HepG2 (cell line): Measurements from ENCODE around the gene P4HTM. TPM values are rescaled to one million over a fixed set of nuclear protein-coding genes. Genes with fewer than 3 reads are reported as not detected.

ENCODE experiments used
- ARNTL ChIP-seq: sonication (generic); formaldehyde crosslinking; IDR thresholded peaks from 2 replicates; pipeline ENCODE4 v1.4.0; 2020; ENCODE audit warnings: mild to moderate bottlenecking, missing genetic modification reagents
- GABPB1 ChIP-seq: IDR thresholded peaks from 2 replicates; pipeline ENCODE4 v1.6.1; 2016; ENCODE audit warnings: mild to moderate bottlenecking, missing genetic modification reagents, moderate library complexity, missing compliant biosample characterization
- GLI4 ChIP-seq: sonication (generic); formaldehyde crosslinking; IDR thresholded peaks from 2 replicates; pipeline ENCODE4 v1.5.1; 2020; ENCODE audit warnings: missing genetic modification reagents, mild to moderate bottlenecking, moderate library complexity, borderline replicate concordance
- GTF2F1 ChIP-seq: fragments of 150-350 bp; IDR thresholded peaks from 2 replicates; pipeline ENCODE4 v1.6.1; 2014; ENCODE audit warnings: low read length
- HMG20A ChIP-seq: IDR thresholded peaks from 2 replicates; pipeline ENCODE4 v1.6.1; 2016; ENCODE audit warnings: borderline replicate concordance
- KDM3A ChIP-seq: IDR thresholded peaks from 2 replicates; pipeline ENCODE4 v1.6.1; 2018; ENCODE audit warnings: low read depth, missing compliant biosample characterization
- MAFK ChIP-seq, 2 experiments: IDR thresholded peaks in 1 of 2; conservative IDR thresholded peaks in 1 of 2; 2 replicates each; pipeline ENCODE4 v1.6.1; 2011; ENCODE audit warnings: improper control_type of control experiment in 2 of 2, low read length in 2 of 2
- MIER2 ChIP-seq: IDR thresholded peaks from 2 replicates; pipeline ENCODE4 v1.6.1; 2016; ENCODE audit warnings: missing biosample characterization, missing genetic modification reagents
- MXD4 ChIP-seq: IDR thresholded peaks from 2 replicates; pipeline ENCODE4 v1.6.1; 2016; ENCODE audit warnings: mild to moderate bottlenecking, missing biosample characterization, missing genetic modification reagents
- MYC ChIP-seq: sonication (generic); formaldehyde crosslinking; IDR thresholded peaks from 2 replicates; pipeline ENCODE4 v1.9.0; 2021; ENCODE audit warnings: missing genetic modification reagents, borderline replicate concordance
- MYNN ChIP-seq: sonication (generic); formaldehyde crosslinking; IDR thresholded peaks from 2 replicates; pipeline ENCODE4 v1.4.0; 2020; ENCODE audit warnings: mild to moderate bottlenecking, low read depth, missing genetic modification reagents
- PHB2 ChIP-seq: fragments of 450-650 bp; IDR thresholded peaks from 2 replicates; pipeline ENCODE4 v1.6.1; 2018; ENCODE audit not compliant: partially characterized antibody
- PHF20 ChIP-seq: sonication (generic); formaldehyde crosslinking; IDR thresholded peaks from 2 replicates; pipeline ENCODE4 v1.5.0; 2020; ENCODE audit warnings: mild to moderate bottlenecking, missing genetic modification reagents
- POLR2AphosphoS5 ChIP-seq: IDR thresholded peaks from 2 replicates; pipeline ENCODE4 v1.6.1; 2012; ENCODE audit warnings: low read depth, low read length
- ZBTB42 ChIP-seq: sonication (generic); formaldehyde crosslinking; IDR thresholded peaks from 2 replicates; pipeline ENCODE4 v1.5.0; 2020; ENCODE audit warnings: mild to moderate bottlenecking, missing genetic modification reagents
- ZC3H4 ChIP-seq: sonication (generic); formaldehyde crosslinking; IDR thresholded peaks from 2 replicates; pipeline ENCODE4 v1.4.0; 2020; ENCODE audit warnings: missing genetic modification reagents, borderline replicate concordance
- ZFX ChIP-seq: sonication (generic); formaldehyde crosslinking; IDR thresholded peaks from 2 replicates; pipeline ENCODE4 v1.4.0; 2020; ENCODE audit warnings: mild to moderate bottlenecking, low read depth, missing genetic modification reagents, moderate library complexity
- ZNF329 ChIP-seq: sonication (generic); formaldehyde crosslinking; IDR thresholded peaks from 2 replicates; pipeline ENCODE4 v1.9.0; 2021; ENCODE audit warnings: low read depth, mild to moderate bottlenecking, missing genetic modification reagents
- ZNF354B ChIP-seq: sonication (generic); formaldehyde crosslinking; IDR thresholded peaks from 2 replicates; pipeline ENCODE4 v1.8.0; 2022; ENCODE audit warnings: mild to moderate bottlenecking, missing genetic modification reagents
- ZNF431 ChIP-seq: sonication (generic); formaldehyde crosslinking; IDR thresholded peaks from 2 replicates; pipeline ENCODE4 v1.9.0; 2022; ENCODE audit warnings: missing genetic modification reagents, low read depth, mild to moderate bottlenecking, borderline replicate concordance
- ZNF512 ChIP-seq: sonication (generic); formaldehyde crosslinking; IDR thresholded peaks from 2 replicates; pipeline ENCODE4 v1.4.0; 2020; ENCODE audit warnings: mild to moderate bottlenecking, missing genetic modification reagents
- ZNF607 ChIP-seq: sonication (generic); formaldehyde crosslinking; IDR thresholded peaks from 2 replicates; pipeline ENCODE4 v1.5.1; 2020; ENCODE audit warnings: missing genetic modification reagents, mild to moderate bottlenecking, borderline replicate concordance
- ZNF746 ChIP-seq: sonication (generic); formaldehyde crosslinking; IDR thresholded peaks from 2 replicates; pipeline ENCODE4 v1.8.0; 2022; ENCODE audit warnings: mild to moderate bottlenecking, missing genetic modification reagents
- ZNF776 ChIP-seq: sonication (generic); formaldehyde crosslinking; IDR thresholded peaks from 2 replicates; pipeline ENCODE4 v1.4.0; 2020; ENCODE audit warnings: mild to moderate bottlenecking, missing genetic modification reagents
- ZNF788 ChIP-seq: sonication (generic); formaldehyde crosslinking; IDR thresholded peaks from 2 replicates; pipeline ENCODE4 v1.5.0; 2020; ENCODE audit warnings: mild to moderate bottlenecking, missing genetic modification reagents, borderline replicate concordance
- polyA plus RNA-seq, 8 experiments: library from polyadenylated mRNA; depleted of rRNA in 3 of 8; stranded (reverse) in 7 of 8; unstranded in 1 of 8; fragments of >200 nt; fragmentation: Illumina TruSeq in 4 of 8; extraction: Trizol in 4 of 8; gene quantifications; 2 replicates each; pipeline versions ENCODE4 v1.2.1 to v1.2.3, GENCODE V29; 2011 to 2016; ENCODE audit warnings: low read depth in 4 of 8, missing spikeins in 1 of 8, mixed read lengths in 1 of 8; ENCODE audit not compliant: insufficient read depth in 1 of 8
- total RNA-seq, 5 experiments: library from RNA; depleted of rRNA; stranded (reverse); fragments of >200 nt; fragmentation: Illumina TruSeq; extraction: Trizol; gene quantifications; 2 replicates each; pipeline ENCODE4 v1.2.3, GENCODE V29; 2016; ENCODE audit warnings: low read depth in 1 of 5
- TF ChIP-seq, protein P1 (sequence below): sonication (generic); formaldehyde crosslinking; IDR thresholded peaks from 2 replicates; pipeline ENCODE4 v1.4.0; 2020; ENCODE audit warnings: missing genetic modification reagents
- TF ChIP-seq, protein P2 (sequence below): sonication (generic); formaldehyde crosslinking; IDR thresholded peaks from 2 replicates; pipeline ENCODE4 v1.4.0; 2020; ENCODE audit warnings: missing genetic modification reagents

The P4HTM gene
- total and polyA plus RNA-seq, 2 of the 13 experiments (the other 11 are each of a cell fraction or from before 2014, with no cell fraction given): 0.01 TPM; not detected in 1

GRCh38 chr3:49007068-49007770 lies 17.2 kb downstream of the P4HTM start, which contains the start of gene WDR6 (continued):
- TF ChIP-seq, protein P1, sequence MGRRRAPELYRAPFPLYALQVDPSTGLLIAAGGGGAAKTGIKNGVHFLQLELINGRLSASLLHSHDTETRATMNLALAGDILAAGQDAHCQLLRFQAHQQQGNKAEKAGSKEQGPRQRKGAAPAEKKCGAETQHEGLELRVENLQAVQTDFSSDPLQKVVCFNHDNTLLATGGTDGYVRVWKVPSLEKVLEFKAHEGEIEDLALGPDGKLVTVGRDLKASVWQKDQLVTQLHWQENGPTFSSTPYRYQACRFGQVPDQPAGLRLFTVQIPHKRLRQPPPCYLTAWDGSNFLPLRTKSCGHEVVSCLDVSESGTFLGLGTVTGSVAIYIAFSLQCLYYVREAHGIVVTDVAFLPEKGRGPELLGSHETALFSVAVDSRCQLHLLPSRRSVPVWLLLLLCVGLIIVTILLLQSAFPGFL (CRISPR knock-in tag): no peak
- TF ChIP-seq PHF20 (CRISPR knock-in tag) (0 out of 2 replicates have a peak, but pooled peaks have one; percentile 14), KDM3A (CRISPR knock-in tag) (no peak), ZNF512 (CRISPR knock-in tag) (no peak), MXD4 (peak; percentile 46; the same call in 1 of the 2 replicates), GTF2F1 (no peak), PHB2 (no peak), POLR2AphosphoS5 (peak; percentile 91), ZNF607 (CRISPR knock-in tag) (no peak; the same call in 1 of the 2 replicates), ZNF776 (CRISPR knock-in tag) (peak; percentile 81; the same call in 1 of the 2 replicates), MYNN (CRISPR knock-in tag) (no peak), ZNF431 (CRISPR knock-in tag) (no peak; the same call in 1 of the 2 replicates), GABPB1 (CRISPR knock-in tag) (peak; percentile 66; the same call in 1 of the 2 replicates), ARNTL (CRISPR knock-in tag) (peak; percentile 69), ZNF746 (CRISPR knock-in tag) (no peak), MAFK (conservative IDR thresholded peaks at IDR 0.05 in 1 of 2, IDR thresholded peaks at IDR 0.05 in 1 of 2; ENCODE audit: low read length in 2 of 2) (no peak), MYC (CRISPR knock-in tag) (peak; percentile 80; the same call in 1 of the 2 replicates), ZFX (peak; percentile 78), ZNF788 (CRISPR knock-in tag) (peak; percentile 94), ZNF329 (no peak), ZBTB42 (CRISPR knock-in tag) (no peak), MIER2 (CRISPR knock-in tag) (no peak), HMG20A (CRISPR knock-in tag) (no peak), ZC3H4 (0 out of 2 replicates have a peak, but pooled peaks have one; percentile 16), GLI4 (CRISPR knock-in tag) (0 out of 2 replicates have a peak, but pooled peaks have one; percentile 40), ZNF354B (CRISPR knock-in tag) (no peak)
- TF ChIP-seq, protein P2, sequence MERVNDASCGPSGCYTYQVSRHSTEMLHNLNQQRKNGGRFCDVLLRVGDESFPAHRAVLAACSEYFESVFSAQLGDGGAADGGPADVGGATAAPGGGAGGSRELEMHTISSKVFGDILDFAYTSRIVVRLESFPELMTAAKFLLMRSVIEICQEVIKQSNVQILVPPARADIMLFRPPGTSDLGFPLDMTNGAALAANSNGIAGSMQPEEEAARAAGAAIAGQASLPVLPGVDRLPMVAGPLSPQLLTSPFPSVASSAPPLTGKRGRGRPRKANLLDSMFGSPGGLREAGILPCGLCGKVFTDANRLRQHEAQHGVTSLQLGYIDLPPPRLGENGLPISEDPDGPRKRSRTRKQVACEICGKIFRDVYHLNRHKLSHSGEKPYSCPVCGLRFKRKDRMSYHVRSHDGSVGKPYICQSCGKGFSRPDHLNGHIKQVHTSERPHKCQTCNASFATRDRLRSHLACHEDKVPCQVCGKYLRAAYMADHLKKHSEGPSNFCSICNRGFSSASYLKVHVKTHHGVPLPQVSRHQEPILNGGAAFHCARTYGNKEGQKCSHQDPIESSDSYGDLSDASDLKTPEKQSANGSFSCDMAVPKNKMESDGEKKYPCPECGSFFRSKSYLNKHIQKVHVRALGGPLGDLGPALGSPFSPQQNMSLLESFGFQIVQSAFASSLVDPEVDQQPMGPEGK (CRISPR knock-in tag): peak; percentile 53; the same call in 1 of the 2 replicates
